ENCODE results near the gene KCNQ1.

Gene KCNQ1

DNA sequence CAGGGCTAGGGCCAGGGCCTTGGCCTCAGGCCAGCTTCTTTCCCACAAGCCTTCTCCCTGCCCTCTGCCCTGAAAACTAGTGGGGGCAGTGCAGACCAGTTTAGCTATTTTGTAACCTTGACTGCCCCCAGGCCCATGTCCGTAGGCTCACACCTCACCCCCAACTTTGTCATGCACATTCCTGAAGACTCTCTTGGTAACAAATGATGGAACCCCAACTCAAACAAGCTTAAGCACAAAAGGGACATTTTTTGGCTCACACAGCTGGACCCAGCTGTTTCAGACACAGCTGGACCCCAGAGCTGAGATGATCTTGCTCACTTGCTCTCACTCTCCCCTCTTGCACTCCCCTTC lies 208.4 kb downstream of the KCNQ1 start:
- DNase-seq (ENCODE audit: low spot score) = no peak

DNA sequence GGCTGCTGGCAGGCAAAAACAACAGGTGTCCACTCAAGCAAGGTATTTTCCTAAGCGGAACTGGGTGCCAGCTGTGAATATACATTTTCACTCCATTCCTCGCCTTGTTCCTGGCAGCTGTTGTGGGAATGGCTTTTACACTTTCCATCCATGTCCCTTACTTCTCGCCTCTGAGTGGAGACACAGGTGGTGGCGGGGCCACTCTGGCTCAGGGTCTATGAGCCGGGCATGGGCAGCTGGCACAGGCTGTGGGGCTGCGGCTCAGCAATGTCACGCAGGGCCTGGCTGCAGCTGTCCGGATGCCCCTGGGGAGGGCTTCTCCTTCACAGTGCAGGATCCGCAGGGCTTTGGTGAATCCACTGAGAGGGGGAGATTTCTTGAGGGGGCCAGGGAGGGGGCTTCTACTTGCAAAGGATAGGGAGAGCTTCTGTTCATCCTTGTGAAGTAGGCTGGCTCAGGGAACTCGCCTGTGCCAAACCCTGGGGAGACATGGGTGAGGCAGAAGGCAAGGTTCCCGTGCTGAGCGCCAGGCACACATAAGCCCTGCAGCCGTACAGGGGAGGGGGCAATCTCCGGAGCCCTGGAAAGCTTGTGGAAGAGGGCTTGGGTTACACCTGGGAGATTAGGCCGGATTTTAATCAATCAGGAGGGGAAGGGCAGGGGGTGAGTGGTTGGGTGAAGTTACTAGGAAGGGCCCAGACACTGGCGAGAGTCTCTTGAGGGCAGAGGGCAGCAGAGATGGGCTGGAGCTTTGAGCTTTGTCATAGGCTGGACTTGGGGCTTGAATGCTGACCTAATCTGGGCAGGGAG lies 209.3 kb downstream of the KCNQ1 start:
- DNase-seq (ENCODE audit: low spot score) = no peak

DNA sequence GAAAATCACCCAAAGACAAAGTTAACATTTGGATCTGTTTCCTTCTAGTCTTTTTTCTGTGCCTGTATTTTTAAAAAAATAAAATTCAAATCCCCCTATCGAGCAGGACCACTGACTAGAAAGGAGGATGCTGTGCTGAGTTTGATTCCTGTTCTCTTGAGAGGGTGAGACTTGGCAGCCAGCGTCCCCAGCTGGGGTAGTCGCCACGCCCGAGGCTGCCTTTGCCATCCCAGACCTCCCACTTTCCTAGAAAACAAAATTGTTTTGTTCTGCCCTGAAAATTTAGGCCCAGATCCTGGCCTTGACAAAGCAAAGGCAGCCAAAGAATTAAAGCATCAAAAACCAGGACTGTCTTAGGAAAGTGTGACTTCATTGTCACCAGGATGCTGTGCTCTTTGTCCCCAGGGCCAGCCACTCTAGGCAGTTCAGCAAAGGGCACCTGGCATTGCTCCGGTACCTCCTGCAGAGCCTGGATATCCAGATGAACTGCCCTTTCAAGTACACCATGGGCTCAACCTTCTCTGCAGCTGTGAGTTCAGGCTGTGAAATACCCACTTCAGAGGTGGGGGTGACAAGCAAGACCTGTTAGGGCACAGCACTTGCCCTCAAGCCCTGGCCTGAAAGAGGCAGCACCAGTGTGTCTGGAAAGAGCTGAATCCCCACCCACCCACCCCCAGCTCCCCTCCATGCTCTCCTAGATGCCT lies 210.4 kb downstream of the KCNQ1 start:
- DNase-seq (ENCODE audit: low spot score) = no peak

DNA sequence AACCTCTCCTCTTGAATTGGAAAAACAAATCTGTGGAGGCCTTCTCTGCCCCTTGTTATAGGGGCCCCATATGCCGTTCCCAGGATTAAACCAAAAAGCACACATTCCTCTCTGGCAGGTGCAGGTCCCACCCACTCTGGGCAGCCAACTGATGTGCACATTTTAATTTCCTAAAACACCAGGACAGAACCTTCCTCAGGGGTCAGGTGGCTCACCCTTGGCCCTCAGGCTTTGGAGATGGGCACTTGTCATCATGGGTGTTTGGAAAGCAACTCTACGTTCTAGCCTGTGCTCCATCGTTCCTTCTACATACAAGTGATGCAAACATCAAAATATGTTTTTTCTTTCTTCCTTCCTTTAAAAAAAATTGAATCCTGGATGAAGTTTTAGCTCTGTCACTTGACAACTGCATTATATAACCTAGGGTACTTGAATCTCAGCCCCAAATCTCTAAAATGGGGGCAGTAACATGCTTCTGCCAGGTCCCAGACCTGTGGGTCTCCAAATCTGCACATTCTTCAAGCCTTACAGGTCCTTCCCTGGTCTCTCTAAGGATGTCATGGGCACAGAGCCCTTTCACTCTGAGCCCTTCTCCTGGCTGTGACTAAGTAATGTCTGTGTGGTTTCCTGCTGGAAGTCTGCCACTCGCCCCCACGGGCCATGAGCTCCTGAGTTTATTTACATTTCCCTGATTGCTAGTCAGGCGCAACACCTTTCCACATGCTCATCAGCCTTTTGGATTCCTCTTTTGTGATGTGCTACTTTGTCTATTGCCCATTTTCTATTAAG lies 211.2 kb downstream of the KCNQ1 start:
- no peak for DNase-seq (ENCODE audit: low spot score)

DNA sequence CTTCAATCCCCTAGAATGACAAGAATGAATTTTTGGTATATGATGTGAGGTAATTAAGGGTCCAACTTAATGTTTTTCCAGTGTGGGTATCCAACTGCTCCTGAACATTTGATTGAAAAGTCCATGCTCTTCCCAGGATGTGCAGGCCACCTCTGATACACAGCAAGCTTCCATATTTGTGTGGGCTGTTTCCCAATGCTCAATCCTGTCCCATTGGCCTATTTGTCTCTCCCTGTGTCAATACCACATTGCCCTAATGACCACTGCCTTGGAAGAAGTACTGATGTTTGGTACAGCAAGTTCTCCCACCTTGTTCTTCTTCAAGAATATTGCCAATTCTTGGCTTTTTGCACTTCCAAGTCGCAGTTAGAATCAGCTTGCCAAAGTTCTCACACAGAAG lies 212.1 kb downstream of the KCNQ1 start:
- no peak for DNase-seq (ENCODE audit: low spot score)

DNA sequence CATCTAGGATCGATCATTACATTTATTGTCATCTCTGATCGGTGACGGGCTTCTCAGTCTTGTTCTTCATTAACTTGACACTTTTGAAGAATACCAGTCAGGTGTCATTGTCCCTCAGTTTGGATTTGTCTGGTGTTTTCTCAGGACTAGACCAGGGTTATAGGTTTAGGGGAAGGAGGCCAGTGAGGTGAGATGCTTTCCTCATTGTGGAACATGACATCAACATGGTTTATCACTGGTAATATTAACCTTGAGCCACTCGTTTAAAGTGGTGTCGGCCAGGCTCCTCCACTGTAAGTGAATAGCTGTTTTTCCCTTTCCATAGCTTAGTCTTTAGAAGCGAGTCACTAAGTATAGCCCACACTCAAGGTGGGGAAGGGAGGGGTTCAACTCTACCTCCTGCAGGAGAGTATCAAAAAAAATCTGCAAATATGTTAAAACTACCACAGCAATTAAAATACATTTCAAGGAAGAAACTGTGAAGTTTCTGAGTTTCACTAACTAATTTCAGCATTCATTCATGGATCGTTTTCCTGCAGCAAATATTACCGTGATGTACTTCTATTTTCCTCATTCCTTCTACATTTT lies 213.0 kb downstream of the KCNQ1 start:
- no peak for DNase-seq (ENCODE audit: low spot score)

DNA sequence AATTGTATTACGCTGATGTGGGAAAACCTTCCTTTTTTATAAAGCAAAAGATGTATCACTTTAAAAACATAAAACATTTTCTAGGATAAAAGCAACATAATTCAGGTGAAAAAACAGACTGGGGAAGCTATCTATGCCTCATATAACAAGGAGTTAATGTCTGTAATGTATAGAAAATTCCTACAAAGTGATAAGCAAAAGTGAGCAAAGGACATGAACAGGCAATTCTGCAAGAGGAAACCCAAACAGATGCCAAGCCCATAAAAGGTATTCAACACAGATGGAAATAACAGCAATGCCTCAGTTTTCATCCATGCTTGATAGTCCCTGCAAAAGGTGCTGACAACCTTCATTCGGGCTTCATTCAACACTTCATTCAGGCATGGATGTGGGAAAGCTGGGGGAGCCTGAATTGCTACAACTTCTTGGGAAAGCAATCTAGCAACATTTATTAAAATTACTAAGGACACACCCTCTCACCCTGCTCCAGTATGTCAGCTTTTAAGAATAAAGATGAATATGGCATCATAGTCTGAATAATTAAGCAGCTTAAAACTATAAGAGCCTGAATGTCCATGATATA lies 215.6 kb downstream of the KCNQ1 start:
- no peak for DNase-seq (ENCODE audit: low spot score)

DNA sequence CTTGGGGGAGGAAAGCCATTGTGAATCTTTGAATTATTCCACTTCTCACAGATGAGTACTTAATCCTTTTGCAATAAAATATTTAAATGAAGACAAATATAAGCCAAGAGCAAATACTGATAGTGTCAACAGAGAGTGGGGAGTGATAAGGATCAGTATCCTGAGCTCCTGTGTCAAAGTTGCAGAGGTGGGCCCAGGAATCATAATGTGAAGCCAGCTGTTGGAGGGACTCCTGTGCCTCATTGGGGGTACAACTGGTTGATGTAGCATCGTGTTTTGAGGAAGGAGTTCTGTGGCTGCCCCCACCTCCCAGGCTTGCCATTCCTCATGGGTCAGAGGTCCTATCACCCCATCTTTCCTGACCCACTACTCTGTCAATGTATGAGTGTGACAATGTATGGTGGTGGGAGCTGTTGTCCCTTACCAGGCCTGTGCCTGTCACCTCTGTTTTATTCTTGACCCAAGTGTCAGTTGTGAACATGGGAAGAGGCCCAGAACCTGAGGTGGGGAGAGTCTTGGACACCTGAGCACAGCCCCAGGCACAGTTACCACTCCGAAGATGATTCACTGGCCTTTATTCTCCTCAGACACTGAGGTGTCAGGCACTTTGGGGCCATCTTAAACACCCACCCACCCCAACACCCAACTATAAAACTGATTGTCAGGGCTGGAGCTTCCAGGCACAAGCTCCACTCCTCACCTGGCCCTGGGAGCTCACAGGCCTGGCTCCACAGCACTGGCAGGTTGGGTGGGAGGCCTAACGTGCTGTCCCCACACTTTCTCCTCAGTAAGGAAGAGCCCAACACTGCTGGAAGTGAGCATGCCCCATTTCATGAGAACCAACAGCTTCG lies 216.6 kb downstream of the KCNQ1 start:
- no peak for DNase-seq (ENCODE audit: low spot score)

DNA sequence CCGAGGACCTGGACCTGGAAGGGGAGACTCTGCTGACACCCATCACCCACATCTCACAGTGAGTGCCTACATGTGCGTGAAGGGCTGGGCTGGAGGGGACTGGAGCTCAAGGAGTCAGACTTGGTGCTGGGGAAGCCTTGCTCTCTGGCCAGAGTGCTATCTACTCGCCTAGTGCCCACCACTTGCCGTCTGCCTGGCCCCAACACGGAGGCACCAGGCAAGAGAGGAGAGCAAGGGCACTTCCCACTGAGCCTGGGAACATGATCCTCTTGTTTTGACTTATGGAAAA lies 217.2 kb downstream of the KCNQ1 start:
- no peak for DNase-seq (ENCODE audit: low spot score)

DNA sequence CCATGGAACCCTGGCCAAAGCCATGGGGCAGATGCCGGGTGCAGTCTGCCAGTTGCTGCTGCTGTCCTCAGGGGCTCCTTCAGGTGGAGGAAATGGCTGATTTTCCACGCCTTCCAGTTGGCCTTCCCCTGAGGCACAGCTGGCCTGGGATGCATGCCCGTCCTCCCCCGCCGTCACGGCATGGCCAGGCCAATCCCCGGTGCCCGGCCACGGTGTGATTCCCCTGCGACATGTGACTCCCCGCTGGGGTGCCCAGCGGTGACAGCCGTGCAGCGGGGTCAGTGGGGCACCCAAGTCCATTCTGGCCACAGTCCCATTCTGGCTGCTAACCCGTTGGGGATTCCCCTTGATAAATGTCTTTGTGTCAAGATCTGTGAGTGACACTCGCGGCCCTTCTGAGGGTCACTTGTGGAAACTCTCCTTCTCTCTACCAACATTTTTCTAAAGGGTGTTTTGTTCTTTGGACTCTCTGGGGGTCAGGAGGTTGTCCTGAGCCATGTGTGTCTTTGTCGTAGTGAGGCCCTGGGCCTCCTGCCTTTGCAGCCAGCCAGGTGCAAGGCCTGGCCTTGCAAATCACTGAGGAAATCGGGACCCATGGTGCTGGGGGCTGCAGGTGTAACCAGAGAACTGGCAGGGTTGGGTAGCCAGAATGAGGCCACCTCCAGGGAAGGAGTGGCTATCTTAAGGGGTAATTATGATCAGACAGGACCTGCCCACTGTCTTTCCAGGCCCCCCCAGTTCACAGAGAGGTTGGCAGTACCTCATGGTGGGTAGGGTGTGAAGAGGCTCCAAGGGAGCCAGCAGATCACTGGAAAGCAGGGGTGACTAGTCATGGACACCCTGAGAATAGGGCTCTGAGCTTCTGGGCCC lies 217.9 kb downstream of the KCNQ1 start:
- DNase-seq (ENCODE audit: low spot score) = no peak

DNA sequence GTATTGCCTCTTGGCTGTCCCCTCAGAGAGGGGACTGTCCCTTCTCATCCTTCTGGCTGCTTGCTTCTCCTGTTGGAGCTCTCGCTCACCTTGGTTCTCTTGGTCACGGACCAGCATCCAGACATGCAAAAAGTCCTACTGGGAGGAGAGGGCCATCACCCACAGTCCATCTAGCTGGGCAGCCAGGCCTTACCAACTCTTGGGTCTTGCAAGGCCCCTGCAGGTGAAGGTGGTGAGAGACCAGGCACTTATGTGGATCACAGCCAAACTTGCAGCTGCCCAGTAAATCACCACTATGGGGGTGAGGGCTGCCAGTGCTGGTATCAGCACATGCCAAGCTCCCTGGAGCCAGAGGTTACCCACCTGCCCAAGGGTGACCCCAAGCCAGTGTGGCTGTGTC lies 218.7 kb downstream of the KCNQ1 start:
- no peak for DNase-seq (ENCODE audit: low spot score)

DNA sequence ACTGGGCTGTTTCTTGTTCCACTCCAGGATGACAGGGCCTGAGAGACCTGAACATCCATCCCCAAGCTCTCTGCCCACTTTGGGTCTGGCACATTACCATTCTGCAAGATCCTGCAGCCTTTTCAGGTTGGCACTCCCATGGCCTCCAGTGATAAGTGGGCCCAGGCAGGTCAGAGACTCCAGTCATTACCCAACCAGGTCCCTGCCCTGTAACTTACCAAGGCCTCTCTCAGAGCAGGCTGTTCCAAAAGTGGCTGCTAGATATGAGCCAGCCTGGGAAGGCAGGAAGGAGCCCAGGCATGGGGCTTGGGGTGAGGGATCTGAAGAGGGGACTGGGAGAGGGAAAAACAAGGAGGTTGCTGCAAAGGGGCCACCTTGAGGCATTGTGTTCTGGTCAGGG lies 219.1 kb downstream of the KCNQ1 start:
- DNase-seq (ENCODE audit: low spot score) = no peak

DNA sequence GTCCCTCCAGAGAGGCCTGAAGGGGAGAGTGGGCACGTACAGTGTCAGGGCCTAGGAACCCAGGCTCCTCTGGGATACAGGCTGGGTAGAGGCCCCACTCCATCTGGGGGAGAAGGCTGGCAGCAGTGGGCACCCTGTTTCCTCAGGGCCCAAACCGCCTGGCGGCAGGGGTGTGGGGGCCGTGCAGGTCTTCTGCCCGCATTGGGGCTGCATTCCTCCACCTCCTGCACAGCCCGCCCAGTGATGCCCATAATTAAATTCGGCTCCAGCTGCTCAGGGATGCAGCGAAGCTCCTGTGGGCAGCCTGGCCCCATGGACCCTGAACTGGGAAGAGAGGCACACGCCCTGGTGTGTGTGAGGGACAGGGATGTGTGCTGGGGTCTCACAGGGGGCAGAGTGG lies 219.6 kb downstream of the KCNQ1 start:
- no peak for DNase-seq (ENCODE audit: low spot score)

DNA sequence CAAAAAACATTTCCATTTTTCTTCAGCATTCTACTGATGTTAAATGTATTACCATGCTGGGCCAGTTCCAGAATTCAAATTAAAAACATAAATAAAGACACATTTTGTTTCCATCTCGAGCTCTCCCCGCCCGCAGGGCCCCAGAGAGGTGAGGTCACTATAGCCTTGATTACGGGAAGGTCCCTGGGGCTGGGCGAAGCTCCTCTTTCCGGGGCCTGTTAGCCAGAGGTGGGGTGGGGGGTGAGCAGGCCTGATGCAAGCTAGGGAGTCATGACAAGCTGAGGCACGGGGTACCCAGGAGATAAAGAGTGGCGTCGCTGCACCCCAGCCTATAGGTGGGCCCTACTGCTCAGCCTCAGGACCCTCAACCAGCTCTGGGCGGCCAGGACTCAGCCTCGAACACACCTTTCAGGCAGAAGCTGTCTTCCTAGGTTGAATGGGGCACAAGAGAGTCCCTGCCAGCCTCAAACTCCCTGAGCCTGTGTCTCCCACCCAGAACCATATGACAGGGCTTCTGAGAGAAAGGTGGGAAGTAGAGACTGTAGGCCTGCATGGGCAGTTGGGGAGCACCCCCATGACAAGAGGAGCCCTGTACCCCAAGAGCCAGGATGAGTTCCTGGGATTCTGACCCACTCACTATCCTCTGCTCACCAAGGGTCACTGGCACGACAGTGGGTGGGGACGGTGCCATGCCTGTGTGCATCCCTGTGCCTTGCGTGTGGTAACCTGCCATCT lies 220.2 kb downstream of the KCNQ1 start:
- no peak for DNase-seq (ENCODE audit: low spot score)

DNA sequence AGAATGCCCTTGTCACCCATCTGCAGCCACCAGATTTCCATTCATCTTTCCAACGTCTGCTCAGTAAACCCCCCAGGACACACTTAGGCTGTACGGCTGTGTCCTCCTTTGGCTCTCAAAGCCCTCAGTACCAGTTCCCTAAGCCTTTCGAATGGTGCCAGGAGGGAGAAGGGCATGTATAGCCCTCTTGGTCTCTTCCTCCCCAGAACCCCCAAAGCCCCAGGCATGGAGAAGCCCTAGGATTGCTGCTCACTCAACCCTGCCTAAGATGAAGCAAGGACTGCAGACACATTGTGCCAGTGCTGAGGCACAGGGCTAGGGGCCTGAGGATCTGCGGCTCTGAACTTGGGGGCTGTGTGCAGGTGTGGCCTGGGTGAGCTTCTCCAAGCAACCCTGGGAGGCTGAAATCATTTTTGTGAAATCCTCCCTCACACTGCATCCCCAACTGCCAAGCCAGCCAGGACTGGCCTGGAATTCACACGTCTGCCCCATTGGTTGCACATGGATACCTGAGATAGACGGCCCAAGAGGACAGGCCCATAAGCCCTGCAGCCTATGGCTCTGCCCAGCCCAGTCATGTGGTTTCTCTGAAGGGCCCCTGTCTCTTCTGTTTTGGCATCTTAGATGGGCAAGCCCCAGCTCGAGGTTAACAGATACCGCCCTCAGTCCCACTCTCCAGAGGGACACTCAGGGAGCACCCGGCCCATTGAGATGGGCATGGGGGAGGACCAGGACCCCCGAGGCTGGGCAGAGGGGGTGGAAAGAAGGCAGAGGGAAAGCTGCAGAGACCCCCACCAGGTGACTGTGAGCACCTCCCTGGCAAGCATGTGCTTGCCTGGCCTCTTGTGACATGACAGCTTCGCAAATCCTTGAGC lies 221.0 kb downstream of the KCNQ1 start:
- DNase-seq (ENCODE audit: low spot score) = no peak

DNA sequence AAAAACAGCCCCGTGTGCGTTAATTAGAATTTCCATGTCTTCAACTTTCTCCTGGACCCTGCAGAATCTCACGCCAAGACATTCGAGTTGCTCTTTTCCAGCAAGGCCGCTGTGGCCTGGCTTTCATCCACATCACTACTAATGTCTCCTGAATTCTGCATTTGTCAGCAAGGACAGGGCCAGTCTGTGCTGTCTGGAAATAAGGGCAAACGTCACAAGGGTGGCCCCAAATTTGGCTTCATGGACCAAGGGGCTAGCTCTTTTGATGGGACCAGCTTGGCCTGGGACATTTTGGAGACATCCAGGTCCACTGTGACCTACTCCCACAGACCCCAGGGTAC lies 221.6 kb downstream of the KCNQ1 start:
- DNase-seq (ENCODE audit: low spot score) = no peak

DNA sequence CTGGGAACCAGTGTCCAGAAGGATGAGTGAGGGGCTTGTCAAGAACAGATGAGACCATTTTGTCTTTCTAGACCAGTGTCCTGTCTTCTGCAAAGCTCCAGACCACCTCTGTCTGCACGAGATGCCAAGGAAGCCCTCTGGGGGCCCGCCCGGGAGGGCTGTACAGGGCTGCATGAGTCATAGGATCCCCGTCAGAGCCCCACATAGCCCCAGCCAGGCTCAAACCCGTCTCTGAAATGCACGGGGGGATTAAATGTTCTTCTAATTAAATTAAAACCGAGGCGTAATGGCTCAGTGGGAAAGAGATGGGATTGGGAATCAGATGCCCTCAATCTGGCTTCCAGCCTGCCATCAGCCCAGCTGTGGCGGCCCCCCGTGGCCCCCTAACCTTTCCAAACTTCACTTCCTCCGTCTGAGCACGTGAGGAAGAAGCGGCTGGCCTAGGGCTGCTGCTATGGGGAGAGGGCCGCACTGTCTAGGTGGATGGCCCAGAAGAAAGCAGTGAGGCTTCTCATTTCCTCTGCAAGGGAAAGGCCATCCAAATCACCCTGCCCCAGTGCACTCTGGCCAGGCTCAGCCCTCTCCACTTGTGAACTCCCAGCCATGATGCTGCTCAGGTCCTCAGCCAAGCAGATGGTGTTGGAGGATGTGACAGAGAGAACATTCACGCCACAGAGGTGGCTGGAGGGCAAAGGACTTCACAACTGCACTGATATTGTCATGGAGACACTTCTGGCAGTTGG lies 222.2 kb downstream of the KCNQ1 start:
- no peak for DNase-seq (ENCODE audit: low spot score)

DNA sequence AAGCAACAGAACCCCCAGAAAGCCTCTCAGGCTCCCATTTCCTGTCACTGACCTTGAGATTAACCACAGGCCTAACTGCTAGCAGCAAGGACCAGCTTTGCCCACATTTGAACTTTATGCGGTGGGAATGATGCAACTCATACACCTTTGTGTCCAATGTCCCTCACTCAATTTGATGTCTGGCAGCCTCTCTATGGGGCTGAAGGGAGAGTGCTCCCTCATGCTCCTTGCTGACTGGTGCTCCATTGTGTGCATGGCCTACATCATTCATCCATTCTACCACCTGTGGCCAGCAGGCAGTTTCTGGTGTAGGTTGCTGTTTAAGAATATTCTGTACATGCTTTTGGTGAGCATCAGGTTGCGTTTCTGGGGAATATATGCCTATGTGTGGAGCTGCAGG lies 223.1 kb downstream of the KCNQ1 start:
- DNase-seq (ENCODE audit: low spot score) = no peak

All from NAMALWA (cell line).